Effector memory CD4-positive, alpha-beta T cell (primary cell): ENCODE results near the gene RNF150.

Experiments used
- DNase-seq, 3 donors: peaks; one replicate each; pipeline ENCODE4 v3.0.0-alpha.2; 2020
- H3K27ac ChIP-seq: 2 replicates; pipeline ENCODE4 v1.7.0; 2013; ENCODE audit warnings: mild to moderate bottlenecking, low read length, moderate library complexity; ENCODE audit not compliant: insufficient read depth, poor library complexity, severe bottlenecking
- H3K27me3 ChIP-seq: replicated peaks from 2 replicates; pipeline ENCODE4 v1.7.0; 2013; ENCODE audit warnings: mild to moderate bottlenecking, low read length; ENCODE audit not compliant: insufficient read depth, control insufficient read depth, poor library complexity, severe bottlenecking
- H3K36me3 ChIP-seq: 2 replicates; pipeline ENCODE4 v1.7.0; 2013; ENCODE audit warnings: mild to moderate bottlenecking, low read length, moderate library complexity; ENCODE audit not compliant: control insufficient read depth, insufficient read depth
- H3K4me1 ChIP-seq: 2 replicates; pipeline ENCODE4 v1.7.0; 2013; ENCODE audit warnings: low read length, mild to moderate bottlenecking; ENCODE audit not compliant: control insufficient read depth, insufficient read depth, poor library complexity, severe bottlenecking
- H3K4me3 ChIP-seq: 2 replicates; pipeline ENCODE4 v1.7.0; 2013; ENCODE audit warnings: low read length, low read depth, mild to moderate bottlenecking; ENCODE audit not compliant: insufficient read depth, poor library complexity, severe bottlenecking
- H3K9me3 ChIP-seq: 2 replicates; pipeline ENCODE4 v1.7.0; 2013; ENCODE audit warnings: mild to moderate bottlenecking, low read length, moderate library complexity; ENCODE audit not compliant: control insufficient read depth

Gene RNF150

GRCh38 chr4:140924761-140925392, 208.4 kb downstream of the RNF150 start:
- Histone ChIP-seq H3K27ac (no peak overlapping the region), H3K4me3 (no peak overlapping the region), H3K9me3 (no peaks in the 10 kb centered on the region), H3K36me3 (no peaks in the 10 kb centered on the region), H3K27me3 (no peaks in the 10 kb centered on the region), H3K4me1 (no peaks in the 10 kb centered on the region)
- DNase-seq: no peak

- Histone ChIP-seq H3K27me3 (no peaks in the 10 kb centered on the region), H3K9me3 (no peaks in the 10 kb centered on the region), H3K4me3 (no peak overlapping the region), H3K27ac (no peak overlapping the region), H3K4me1 (no peaks in the 10 kb centered on the region), H3K36me3 (no peaks in the 10 kb centered on the region)
- no peak for DNase-seq
Measured at GRCh38 chr4:140906993-140907962, 226.0 kb downstream of the RNF150 start.

- H3K4me3 ChIP-seq: no peak overlapping the region
- no peak for DNase-seq
- no peaks in the 10 kb centered on the region for H3K9me3 ChIP-seq
- H3K4me1 ChIP-seq: no peaks in the 10 kb centered on the region
- no peaks in the 10 kb centered on the region for H3K27me3 ChIP-seq
- H3K27ac ChIP-seq: no peak overlapping the region
- no peaks in the 10 kb centered on the region for H3K36me3 ChIP-seq
Measured at GRCh38 chr4:140904904-140905303, 228.4 kb downstream of the RNF150 start.

- DNase-seq: no peak
- Histone ChIP-seq H3K4me3 (no peak overlapping the region), H3K27me3 (no peaks in the 10 kb centered on the region), H3K27ac (no peak overlapping the region), H3K36me3 (no peaks in the 10 kb centered on the region), H3K4me1 (no peaks in the 10 kb centered on the region), H3K9me3 (no peaks in the 10 kb centered on the region)
Measured at GRCh38 chr4:140903522-140904475, 229.5 kb downstream of the RNF150 start.

- no peak for DNase-seq
- H3K27ac ChIP-seq: no peak overlapping the region
- H3K9me3 ChIP-seq: no peaks in the 10 kb centered on the region
- no peaks in the 10 kb centered on the region for H3K36me3 ChIP-seq
- H3K4me3 ChIP-seq: no peak overlapping the region
- no peaks in the 10 kb centered on the region for H3K27me3 ChIP-seq
- H3K4me1 ChIP-seq: no peaks in the 10 kb centered on the region
Measured at GRCh38 chr4:140901736-140902336, 231.4 kb downstream of the RNF150 start.

GRCh38 chr4:140893939-140894338, 239.3 kb downstream of the RNF150 start:
- H3K36me3 ChIP-seq: no peaks in the 10 kb centered on the region
- no peaks in the 10 kb centered on the region for H3K4me1 ChIP-seq
- DNase-seq: no peak
- no peaks in the 10 kb centered on the region for H3K9me3 ChIP-seq
- no peak overlapping the region for H3K4me3 ChIP-seq
- H3K27me3 ChIP-seq: no peaks in the 10 kb centered on the region
- H3K27ac ChIP-seq: no peak overlapping the region

- Histone ChIP-seq H3K4me3 (no peak overlapping the region), H3K36me3 (no peaks in the 10 kb centered on the region), H3K27ac (no peak overlapping the region), H3K27me3 (no peaks in the 10 kb centered on the region), H3K9me3 (no peaks in the 10 kb centered on the region), H3K4me1 (no peaks in the 10 kb centered on the region)
- DNase-seq: no peak
Measured at GRCh38 chr4:140888054-140888453, 245.2 kb downstream of the RNF150 start.

GRCh38 chr4:140887467-140887866, 245.8 kb downstream of the RNF150 start:
- Histone ChIP-seq H3K4me1 (no peaks in the 10 kb centered on the region), H3K27ac (no peak overlapping the region), H3K9me3 (no peaks in the 10 kb centered on the region)

GRCh38 chr4:140884431-140885058, 248.7 kb downstream of the RNF150 start:
- DNase-seq: no peak
- H3K4me1 ChIP-seq: no peaks in the 10 kb centered on the region
- no peaks in the 10 kb centered on the region for H3K9me3 ChIP-seq
- H3K36me3 ChIP-seq: no peaks in the 10 kb centered on the region
- H3K27me3 ChIP-seq: no peaks in the 10 kb centered on the region
- H3K27ac ChIP-seq: no peak overlapping the region
- no peak overlapping the region for H3K4me3 ChIP-seq

More at GRCh38 chr4:140887467-140887866, 245.8 kb downstream of the RNF150 start:
- DNase-seq: no peak
- H3K27me3 ChIP-seq: no peaks in the 10 kb centered on the region
- no peak overlapping the region for H3K4me3 ChIP-seq
- no peaks in the 10 kb centered on the region for H3K36me3 ChIP-seq
